GM19463 (cell line): ENCODE measurements around the gene ATP11B.

ENCODE experiments used
- ATAC-seq: cut with Tn5 transposase; IDR thresholded peaks from one replicate; pipeline ENCODE4 v1.9.1; 2021; ENCODE audit warnings: mild to moderate bottlenecking, moderate library complexity; ENCODE audit not compliant: unreplicated experiment

The ATP11B gene

GRCh38 chr3:182792901-182793662, at the start of gene ATP11B:
ATP11B (plus strand) TSS chr3:182793504; CDS start chr3:182793760, 256 bp downstream.
- ATAC-seq, result peak; percentile 74

GRCh38 chr3:182746959-182747358, 46.3 kb upstream of the ATP11B start:
- no peak for ATAC-seq

DNA sequence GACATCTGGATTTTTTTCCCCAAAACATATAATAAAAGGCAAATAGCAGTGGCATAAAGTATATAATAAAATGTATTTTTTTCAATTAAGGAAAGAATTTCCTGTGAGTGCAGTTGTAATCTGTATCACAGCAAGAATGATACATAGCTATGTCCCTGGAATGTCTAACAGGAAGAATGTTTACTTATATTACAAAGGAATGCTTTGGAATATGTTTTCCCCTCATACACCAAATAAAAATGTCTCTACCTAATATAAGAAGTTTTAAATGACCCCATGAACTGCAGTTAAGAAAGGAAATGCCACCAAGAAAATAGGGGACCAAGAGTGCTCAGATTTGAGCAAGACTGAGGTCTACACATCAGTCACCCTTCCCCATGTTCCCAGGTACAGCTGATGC, 38.0 kb upstream of the ATP11B start:
- no peak for ATAC-seq

- no peak for ATAC-seq
Observed at GRCh38 chr3:182755712-182756111, 37.6 kb upstream of the ATP11B start.

GRCh38 chr3:182760576-182761164, 32.6 kb upstream of the ATP11B start:
- ATAC-seq, result no peak

- no peak for ATAC-seq
Observed at GRCh38 chr3:182763896-182764295, 29.4 kb upstream of the ATP11B start.

GRCh38 chr3:182765287-182765686, 28.0 kb upstream of the ATP11B start:
- no peak for ATAC-seq

GRCh38 chr3:182766099-182766498, 27.2 kb upstream of the ATP11B start:
- no peak for ATAC-seq

DNA sequence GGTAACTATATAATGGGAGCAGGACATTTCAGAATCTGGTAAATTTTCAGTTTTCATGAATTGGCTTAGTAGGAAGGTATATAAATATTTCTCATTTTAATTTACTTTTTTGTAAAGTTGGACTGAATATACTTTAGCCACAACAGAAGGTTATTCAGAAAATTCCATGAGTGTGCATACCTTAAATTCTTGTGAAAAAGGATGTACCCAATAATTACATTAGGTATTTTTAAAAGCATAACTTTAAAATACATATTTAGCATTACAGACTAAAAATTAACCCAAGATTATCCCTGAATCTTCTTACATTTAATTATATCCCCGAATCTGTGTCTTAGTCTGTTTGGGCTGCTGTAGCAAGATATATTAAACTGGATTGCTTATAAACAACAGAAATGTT, 24.9 kb upstream of the ATP11B start:
- no peak for ATAC-seq

GRCh38 chr3:182769673-182770072, 23.6 kb upstream of the ATP11B start:
- no peak for ATAC-seq

DNA sequence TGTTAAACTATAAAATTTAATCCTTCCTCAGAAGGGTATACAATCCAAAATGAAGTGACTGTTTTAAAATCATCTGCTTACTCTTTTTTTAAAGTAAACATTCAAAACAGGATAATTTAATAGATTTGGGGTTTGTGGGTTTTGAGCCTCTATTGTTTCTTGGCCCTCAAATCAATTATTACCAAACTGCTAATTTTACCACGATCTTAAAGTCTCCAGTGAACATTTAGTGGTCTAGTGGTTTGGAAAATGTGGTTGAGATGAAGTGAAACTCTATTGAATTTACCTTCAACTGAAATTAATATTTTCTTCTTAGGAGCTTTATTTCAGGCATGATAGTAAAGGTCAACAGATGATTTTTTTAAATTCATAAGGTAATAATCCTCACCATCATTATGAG, 11.2 kb upstream of the ATP11B start:
- ATAC-seq, result peak; percentile 76

- no peak for ATAC-seq
Observed at GRCh38 chr3:182783106-182783505, 10.2 kb upstream of the ATP11B start.

GRCh38 chr3:182784542-182784941, 8.8 kb upstream of the ATP11B start:
- ATAC-seq, result no peak

DNA sequence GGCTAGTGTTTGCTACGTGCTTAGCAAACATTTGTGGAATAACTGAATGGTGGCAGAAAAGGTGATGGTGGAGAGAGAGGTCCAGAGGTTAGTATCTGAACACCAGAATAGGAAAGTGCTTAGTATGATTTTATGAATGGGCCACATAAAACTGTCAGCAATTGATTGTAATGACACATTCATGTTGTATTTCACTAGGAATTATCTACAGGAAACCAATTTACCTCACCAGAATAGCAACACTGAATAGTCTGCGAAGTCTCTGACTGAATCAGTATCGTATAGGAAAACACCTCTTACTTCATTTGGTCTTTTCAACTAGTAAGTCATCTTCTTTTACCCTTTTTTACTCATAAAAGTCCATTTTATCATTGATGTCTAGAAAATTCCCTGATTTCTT, 8.2 kb upstream of the ATP11B start:
- no peak for ATAC-seq

DNA sequence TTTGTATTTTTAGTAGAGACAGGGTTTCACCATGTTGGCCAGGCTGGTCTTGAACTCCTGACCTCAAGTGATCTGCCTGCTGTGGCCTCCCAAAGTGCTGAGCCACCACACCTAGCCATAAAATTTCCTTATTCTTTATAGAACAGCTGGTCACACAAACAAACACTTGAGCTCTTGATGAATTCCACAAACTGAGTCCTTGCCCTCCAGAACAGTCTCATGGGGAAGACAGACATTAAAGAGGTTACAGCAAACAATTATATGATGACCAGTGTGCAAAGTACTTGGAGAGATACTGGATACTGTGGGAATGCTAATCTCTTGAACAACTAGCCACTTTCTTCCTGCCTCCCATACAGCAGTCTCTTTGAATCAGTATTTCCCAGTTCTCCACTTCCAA, 7.5 kb upstream of the ATP11B start:
- ATAC-seq, result no peak

DNA sequence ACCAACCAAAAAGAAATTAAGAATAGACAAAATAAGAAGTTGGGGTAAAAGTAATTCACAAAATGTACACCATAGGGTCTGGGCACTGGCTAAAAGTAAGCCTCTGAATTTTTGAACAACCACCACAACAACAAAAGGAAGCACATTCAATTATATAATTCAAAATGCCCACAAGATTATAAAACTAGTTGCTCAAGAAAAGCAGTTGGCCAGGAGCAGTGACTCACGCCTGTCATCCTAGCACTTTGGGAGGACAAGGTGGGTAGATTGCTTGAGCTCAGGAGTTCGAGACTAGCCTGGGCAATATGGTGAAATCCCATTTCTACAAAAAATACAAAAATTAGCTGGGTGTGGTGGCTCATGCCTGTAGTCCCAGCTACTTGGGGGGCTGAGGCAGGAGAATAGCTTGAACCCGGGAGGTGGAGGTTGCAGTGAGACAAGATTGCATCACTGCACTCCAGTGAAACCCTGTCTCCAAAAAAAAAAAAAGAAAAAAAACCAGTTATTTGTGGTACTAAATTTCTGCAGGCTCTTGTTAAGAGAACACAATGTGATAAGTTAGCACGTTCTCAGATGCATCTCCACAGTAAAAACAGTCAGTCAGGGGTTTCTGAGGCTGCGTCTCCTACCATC, 6.6 kb upstream of the ATP11B start:
- ATAC-seq, result no peak

- ATAC-seq, result no peak
Observed at GRCh38 chr3:182787302-182788036, 5.8 kb upstream of the ATP11B start.

- no peak for ATAC-seq
Observed at GRCh38 chr3:182789371-182789770, 3.9 kb upstream of the ATP11B start.

DNA sequence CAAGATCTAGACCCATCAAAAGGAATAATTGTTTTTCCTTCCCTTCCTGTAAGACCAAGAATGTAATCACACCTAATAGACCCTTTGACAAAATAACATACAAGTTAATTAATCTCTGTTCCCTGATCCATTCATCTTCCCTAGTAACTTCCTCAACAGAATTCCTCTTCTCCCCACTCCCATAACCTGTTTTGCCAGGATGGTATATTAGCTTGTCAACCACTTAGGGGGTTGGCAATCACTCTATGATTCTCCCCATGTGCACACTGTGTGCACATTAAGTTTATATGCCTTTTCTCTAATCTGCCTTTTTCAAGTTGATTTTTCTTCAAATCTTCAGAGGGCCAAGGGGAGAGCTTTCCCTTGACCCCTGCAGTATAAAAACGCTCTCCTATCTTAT, 2.7 kb upstream of the ATP11B start:
- no peak for ATAC-seq

DNA sequence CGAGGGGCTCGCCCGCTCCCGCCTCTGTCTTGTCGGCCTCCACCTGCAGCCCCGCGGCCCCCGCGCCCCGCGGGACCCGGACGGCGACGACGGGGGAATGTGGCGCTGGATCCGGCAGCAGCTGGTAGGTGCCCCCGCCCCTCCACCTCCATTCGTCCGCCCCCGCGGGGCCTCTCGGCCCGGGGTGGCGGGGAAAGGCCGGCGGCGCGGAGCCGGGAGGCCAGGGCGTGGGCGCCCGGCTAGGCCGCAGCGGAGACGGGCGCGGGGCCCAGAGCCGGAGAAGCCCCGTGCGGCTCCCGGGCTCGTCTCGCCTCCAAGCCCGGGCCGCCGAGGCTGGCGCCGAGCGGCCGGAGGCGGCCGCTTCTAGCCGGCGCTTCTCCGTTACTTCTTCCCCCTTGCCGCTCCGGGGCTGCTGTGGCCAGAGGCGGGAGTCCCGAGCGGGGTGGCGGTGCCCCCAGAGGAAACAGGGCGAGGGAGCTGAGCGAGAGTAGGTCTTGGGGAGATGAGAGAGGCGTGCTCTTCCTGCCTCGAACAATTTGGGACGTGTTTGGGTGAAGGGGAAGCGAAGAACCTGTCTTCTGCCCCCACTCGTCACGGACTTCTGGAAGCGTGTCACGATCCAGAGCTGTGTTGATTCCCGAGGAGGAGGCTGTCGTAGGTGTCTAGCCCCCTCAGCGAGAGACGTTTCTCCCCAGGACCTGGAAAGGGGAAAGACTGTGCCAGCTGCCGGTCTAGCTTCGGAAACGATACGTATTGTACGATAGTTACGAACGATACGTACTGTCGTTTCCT, 555 bp downstream of the ATP11B start:
- ATAC-seq, result peak; percentile 34
